Caki2 (cell line): ENCODE results near the gene LTBP1. TPM values are rescaled to one million over a fixed set of nuclear protein-coding genes. Genes with fewer than 3 reads are reported as not detected.
A peak's percentile ranks its signal among the peaks of the same experiment; 100 is the strongest.

Experiments used
- DNase-seq: peaks from one replicate; pipeline ENCODE4 v3.0.0-alpha.2; 2015; ENCODE audit warnings: low read depth
- in situ Hi-C: cut with HindIII; loops from 2 replicates; pipeline ENCODE4 v1.10.0; 2016; ENCODE audit warnings: low sequenced_read_pairs, low pct_unique_long_range_greater_than_20kb, mixed read lengths
- total RNA-seq: library from RNA; depleted of rRNA; stranded (reverse); fragments of >200 nt; shearing (Covaris generic); gene quantifications from 2 replicates; pipeline ENCODE4 v1.2.3, GENCODE V29; 2014; ENCODE audit warnings: low replicate concordance

Gene LTBP1
- total RNA-seq, 1 experiment from 2014 or later, result 3.6 TPM

- in situ Hi-C loops, result no loop called here
- DNase-seq, result no peak
Measured at GRCh38 chr2:33272001-33272400, 325.2 kb downstream of the LTBP1 start.

- in situ Hi-C loops, result no loop called here
- no peak for DNase-seq
Measured at GRCh38 chr2:33273479-33273878, 326.7 kb downstream of the LTBP1 start.

- in situ Hi-C loops, result no loop called here
- no peak for DNase-seq
Measured at GRCh38 chr2:33274524-33274923, 327.8 kb downstream of the LTBP1 start.

- DNase-seq, result peak; percentile 88
Measured at GRCh38 chr2:33275689-33276444, 329.1 kb downstream of the LTBP1 start.

GRCh38 chr2:33277002-33277426 is 330.3 kb downstream of the LTBP1 start:
- DNase-seq, result no peak
- in situ Hi-C loops, result no loop called here

More at GRCh38 chr2:33275689-33276444, 329.1 kb downstream of the LTBP1 start:
- in situ Hi-C loops, result no loop called here

- no peak for DNase-seq
- in situ Hi-C loops, result no loop called here
Measured at GRCh38 chr2:33278245-33278943, 331.6 kb downstream of the LTBP1 start.

GRCh38 chr2:33284287-33284686 is 337.5 kb downstream of the LTBP1 start:
- in situ Hi-C loops, result no loop called here
- no peak for DNase-seq

GRCh38 chr2:33287507-33288005 is 340.8 kb downstream of the LTBP1 start:
- in situ Hi-C loops, result no loop called here
- DNase-seq, result no peak

- no peak for DNase-seq
- in situ Hi-C loops, result no loop called here
Measured at GRCh38 chr2:33288011-33288410, 341.3 kb downstream of the LTBP1 start.

GRCh38 chr2:33289961-33290360 is 343.2 kb downstream of the LTBP1 start:
- in situ Hi-C loops, result no loop called here
- no peak for DNase-seq

GRCh38 chr2:33291278-33292013 is 344.7 kb downstream of the LTBP1 start:
- in situ Hi-C loops, result no loop called here

GRCh38 chr2:33292063-33292462 is 345.3 kb downstream of the LTBP1 start:
- in situ Hi-C loops, result no loop called here
- no peak for DNase-seq

More at GRCh38 chr2:33291278-33292013, 344.7 kb downstream of the LTBP1 start:
- peak; percentile 86 for DNase-seq

GRCh38 chr2:33292981-33293595 is 346.3 kb downstream of the LTBP1 start:
- no peak for DNase-seq
- in situ Hi-C loops, result no loop called here

GRCh38 chr2:33298233-33298632 is 351.5 kb downstream of the LTBP1 start:
- in situ Hi-C loops, result no loop called here
- DNase-seq, result no peak

GRCh38 chr2:33301355-33301754 is 354.6 kb downstream of the LTBP1 start:
- in situ Hi-C loops, result no loop called here
- DNase-seq, result no peak

- DNase-seq, result no peak
- in situ Hi-C loops, result no loop called here
Measured at GRCh38 chr2:33302348-33302747, 355.6 kb downstream of the LTBP1 start.

- DNase-seq, result no peak
- in situ Hi-C loops, result no loop called here
Measured at GRCh38 chr2:33304032-33304864, 357.5 kb downstream of the LTBP1 start.
